ENCODE measurements around the gene CHGA. TPM values are rescaled to one million over a fixed set of nuclear protein-coding genes. Genes with fewer than 3 reads are reported as not detected.
A peak's percentile ranks its signal among the peaks of the same experiment; 100 is the strongest.

The CHGA gene
- total and polyA plus RNA-seq, 12 donors, result 0.54 to 3,883 (median 760) TPM; not detected in 1

DNA sequence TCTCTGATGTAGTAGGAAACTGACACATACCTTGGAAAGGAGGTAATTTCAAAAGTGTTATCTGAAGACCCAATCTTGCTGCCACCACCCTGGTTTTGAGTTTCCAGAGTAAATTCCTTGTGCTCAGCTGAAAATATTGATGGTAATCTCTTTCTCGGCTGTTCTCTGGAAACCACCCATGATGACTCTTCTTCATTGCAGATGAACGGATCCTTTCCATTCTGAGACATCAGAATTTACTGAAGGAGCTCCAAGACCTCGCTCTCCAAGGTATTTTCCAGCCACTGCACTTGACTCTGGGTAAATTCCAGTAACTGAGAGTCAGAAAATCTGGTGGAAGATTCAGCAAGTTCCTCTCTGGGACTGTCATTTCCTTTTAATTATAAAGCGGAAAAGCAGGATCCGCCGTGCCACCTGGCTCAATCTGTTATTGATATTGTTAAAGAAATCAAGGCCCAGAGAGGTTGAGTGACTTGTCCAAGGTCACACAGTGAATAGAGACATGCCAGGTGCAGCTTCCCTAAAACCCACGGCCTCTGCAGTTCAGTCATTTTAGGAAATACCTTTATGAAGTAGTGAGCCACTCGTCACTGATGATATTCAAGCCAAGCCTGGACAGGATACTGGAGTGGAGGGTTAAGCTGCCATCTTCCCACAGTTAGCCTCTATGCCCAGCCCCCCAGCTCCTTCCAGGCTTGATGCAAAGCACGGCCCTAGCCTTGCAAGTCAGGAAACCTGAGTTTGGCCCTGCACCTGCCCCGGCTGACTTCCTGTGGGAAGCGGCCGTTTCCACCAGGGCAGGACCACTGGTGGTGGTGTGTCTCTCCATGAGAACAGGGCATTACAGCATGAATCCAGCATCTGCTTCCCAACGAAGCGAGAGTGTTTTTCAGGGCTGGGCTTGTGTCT, 4.7 kb downstream of the CHGA start:
- intact Hi-C loops (cut with DNase I), result no loop called here
- H3K9me3 ChIP-seq (replicated peaks in 1 of 3), result no peaks in the 10 kb centered on the region
- no peaks in the 10 kb centered on the region for H3K36me3 ChIP-seq (replicated peaks in 1 of 2)
- peaks cover 7% of the 10 kb centered on the region for H3K27me3 ChIP-seq
- no peak for DNase-seq
- no peak overlapping the region for H3K4me3 ChIP-seq
- 62 to 70% (median 68%) methylated on average over 8 to 14 of the region's 14 CpGs for WGBS, 4 donors
- peaks cover 0 to 3% of the 10 kb centered on the region in 2 donors for H3K4me1 ChIP-seq (replicated peaks in 1 of 2)
- no peak overlapping the region for H3K27ac ChIP-seq
- no peak for TF ChIP-seq POLR2A (IDR thresholded peaks at IDR 0.05)
- TF ChIP-seq, protein P1, sequence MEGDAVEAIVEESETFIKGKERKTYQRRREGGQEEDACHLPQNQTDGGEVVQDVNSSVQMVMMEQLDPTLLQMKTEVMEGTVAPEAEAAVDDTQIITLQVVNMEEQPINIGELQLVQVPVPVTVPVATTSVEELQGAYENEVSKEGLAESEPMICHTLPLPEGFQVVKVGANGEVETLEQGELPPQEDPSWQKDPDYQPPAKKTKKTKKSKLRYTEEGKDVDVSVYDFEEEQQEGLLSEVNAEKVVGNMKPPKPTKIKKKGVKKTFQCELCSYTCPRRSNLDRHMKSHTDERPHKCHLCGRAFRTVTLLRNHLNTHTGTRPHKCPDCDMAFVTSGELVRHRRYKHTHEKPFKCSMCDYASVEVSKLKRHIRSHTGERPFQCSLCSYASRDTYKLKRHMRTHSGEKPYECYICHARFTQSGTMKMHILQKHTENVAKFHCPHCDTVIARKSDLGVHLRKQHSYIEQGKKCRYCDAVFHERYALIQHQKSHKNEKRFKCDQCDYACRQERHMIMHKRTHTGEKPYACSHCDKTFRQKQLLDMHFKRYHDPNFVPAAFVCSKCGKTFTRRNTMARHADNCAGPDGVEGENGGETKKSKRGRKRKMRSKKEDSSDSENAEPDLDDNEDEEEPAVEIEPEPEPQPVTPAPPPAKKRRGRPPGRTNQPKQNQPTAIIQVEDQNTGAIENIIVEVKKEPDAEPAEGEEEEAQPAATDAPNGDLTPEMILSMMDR (IDR thresholded peaks at IDR 0.05), result no peak

DNA sequence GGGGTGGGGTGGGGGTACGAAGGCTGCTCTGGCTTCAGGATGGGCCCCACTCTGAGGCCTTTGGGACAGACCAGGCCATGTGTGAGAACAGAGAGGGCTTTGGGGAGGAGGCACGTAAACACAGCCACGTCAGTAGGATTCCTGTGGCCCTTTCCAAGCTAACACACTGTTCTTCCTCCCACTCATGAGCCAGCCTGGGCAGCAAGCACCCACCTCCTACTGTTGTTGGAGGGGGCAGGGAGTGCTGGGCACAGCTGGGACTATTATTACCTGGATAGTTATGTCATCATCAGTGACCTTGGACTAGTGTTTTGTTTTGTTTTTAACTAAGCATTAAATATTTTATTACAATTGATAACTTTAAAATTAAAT, 5.3 kb downstream of the CHGA start:
- Histone ChIP-seq H3K4me1 (replicated peaks in 1 of 2) (peaks cover 0 to under 1% of the 10 kb centered on the region in 2 donors), H3K27ac (no peak overlapping the region), H3K4me3 (no peak overlapping the region), H3K27me3 (peaks cover under 1% of the 10 kb centered on the region), H3K9me3 (replicated peaks in 1 of 3) (no peaks in the 10 kb centered on the region), H3K36me3 (replicated peaks in 1 of 2) (no peaks in the 10 kb centered on the region)
- 40 to 81% (median 77%) methylated on average over 1 to 3 of the region's 3 CpGs for WGBS, 4 donors
- intact Hi-C loops (cut with DNase I), result no loop called here
- TF ChIP-seq, protein P1 (IDR thresholded peaks at IDR 0.05), result no peak
- TF ChIP-seq POLR2A (IDR thresholded peaks at IDR 0.05), result no peak
- no peak for DNase-seq

DNA sequence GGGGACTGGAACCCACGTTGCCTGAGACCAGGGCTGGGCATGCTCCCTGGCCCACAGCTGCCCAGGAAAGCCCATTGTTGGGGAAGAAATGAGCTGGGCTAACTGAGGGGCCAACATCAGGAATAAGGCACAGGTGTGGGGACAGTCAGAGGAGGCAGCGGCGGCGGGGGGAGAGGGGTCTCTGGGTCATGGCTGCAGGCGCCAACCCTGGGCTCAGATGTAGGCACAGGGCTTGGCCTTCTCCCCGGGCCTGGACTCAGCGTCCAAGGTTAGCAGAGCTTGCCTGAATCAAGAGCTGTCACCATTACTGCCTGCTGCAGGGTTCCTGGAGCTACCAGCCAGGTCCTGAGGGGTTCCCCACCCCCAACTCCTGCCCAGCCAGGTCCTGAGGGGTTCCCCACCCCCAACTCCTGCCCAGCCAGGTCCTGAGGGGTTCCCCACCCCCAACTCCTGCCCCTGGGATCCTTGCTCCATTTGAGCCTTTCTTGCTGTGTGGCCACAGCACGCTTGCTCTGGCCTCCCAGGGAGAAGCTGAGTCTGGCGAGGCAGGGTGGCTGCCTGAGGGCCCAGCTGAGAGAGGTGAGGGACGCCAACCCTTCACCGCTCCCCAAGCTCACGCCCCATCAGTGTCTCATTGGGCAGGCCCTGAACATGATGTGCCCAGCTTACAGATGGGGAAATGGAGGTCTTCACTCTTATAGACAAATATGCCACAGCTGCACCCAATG, 6.2 kb downstream of the CHGA start:
- WGBS, 4 donors, result 65 to 78% (median 68%) methylated on average over 9 to 12 of the region's 12 CpGs
- Histone ChIP-seq H3K9me3 (replicated peaks in 1 of 3) (no peaks in the 10 kb centered on the region), H3K36me3 (replicated peaks in 1 of 2) (no peaks in the 10 kb centered on the region), H3K27me3 (no peaks in the 10 kb centered on the region), H3K4me3 (no peak overlapping the region), H3K27ac (peak overlapping the region in 1 of 5 donors; percentile 5), H3K4me1 (replicated peaks in 1 of 2) (no peaks in the 10 kb centered on the region)
- no peak for DNase-seq
- intact Hi-C loops (cut with DNase I), result no loop called here
- TF ChIP-seq, protein P1 (IDR thresholded peaks at IDR 0.05), result no peak
- no peak for TF ChIP-seq POLR2A (IDR thresholded peaks at IDR 0.05)
